Cardiac muscle cell (in vitro differentiated cells and primary cell): ENCODE data around the gene LYPD6B. TPM values are rescaled to one million over a fixed set of nuclear protein-coding genes. Genes with fewer than 3 reads are reported as not detected.

Experiments used
- DNase-seq, 2 donors: peaks; one replicate each; pipeline versions ENCODE4 v3.0.0 to v3.0.0-alpha.2; 2010 to 2017; ENCODE audit warnings: low read depth in 1 of 2, low spot score in 1 of 2
- H3K27ac ChIP-seq: fragments of 200-600 bp; sonication (generic); 2 replicates; pipeline ENCODE4 v1.5.1; 2016
- H3K27me3 ChIP-seq: fragments of 200-600 bp; sonication (generic); 2 replicates; pipeline ENCODE4 v1.6.0; 2016; ENCODE audit warnings: control low read depth
- H3K36me3 ChIP-seq: fragments of 200-600 bp; sonication (generic); 2 replicates; pipeline ENCODE4 v1.5.1; 2016; ENCODE audit warnings: control low read depth
- H3K4me1 ChIP-seq: fragments of 200-600 bp; sonication (generic); 2 replicates; pipeline ENCODE4 v1.8.1; 2017; ENCODE audit warnings: low read depth, mild to moderate bottlenecking, mixed run types
- H3K4me3 ChIP-seq: fragments of 200-600 bp; sonication (generic); 2 replicates; pipeline ENCODE4 v1.5.1; 2016; ENCODE audit warnings: mild to moderate bottlenecking
- H3K9me3 ChIP-seq: fragments of 200-600 bp; sonication (generic); 2 replicates; pipeline ENCODE4 v1.5.1; 2017; ENCODE audit warnings: low read depth, mild to moderate bottlenecking, control low read depth
- polyA plus RNA-seq: library from polyadenylated mRNA; unstranded; fragments of >200 nt; fragmentation: Nextera tagmentation; extraction: Ambion mirVana; gene quantifications from 2 replicates; pipeline ENCODE4 v1.2.1, GENCODE V29; 2016
- total RNA-seq: library from RNA; depleted of rRNA; stranded (reverse); fragments of >200 nt; gene quantifications from 2 replicates; pipeline ENCODE4 v1.2.3, GENCODE V29; 2016
- TF ChIP-seq, protein P1 (sequence below): IDR thresholded peaks from 2 replicates; pipeline ENCODE4 v1.5.1; 2012; ENCODE audit warnings: low read depth, mild to moderate bottlenecking, low read length

LYPD6B gene
- total and polyA plus RNA-seq, 2 experiments from 2014 or later: 1.6 to 5.7 TPM

DNA sequence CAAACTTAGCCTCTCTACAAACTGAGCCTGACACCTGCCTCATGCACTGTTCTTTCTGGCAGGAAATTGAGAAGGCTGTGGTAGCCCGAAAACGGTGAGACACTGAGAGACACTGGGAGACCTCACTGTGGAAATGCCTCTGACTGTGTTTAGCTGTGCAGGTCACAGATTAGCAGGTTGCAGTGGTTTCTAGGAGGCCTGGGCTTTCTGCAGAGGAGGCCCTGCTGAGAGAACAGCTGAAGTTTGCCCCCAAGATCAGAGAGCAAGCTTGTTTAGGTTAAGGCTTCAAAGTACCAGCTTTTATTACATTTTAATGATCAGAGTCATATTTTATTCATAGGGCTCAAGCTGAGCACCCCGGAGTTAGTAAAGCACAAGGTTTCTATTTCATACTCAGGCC is 223.2 kb downstream of the LYPD6B start:
- peak in 1 of 2 donors; percentile 8 for DNase-seq
- H3K4me3 ChIP-seq: no peak overlapping the region
- no peaks in the 10 kb centered on the region for H3K36me3 ChIP-seq
- H3K27ac ChIP-seq: no peak overlapping the region
- H3K9me3 ChIP-seq: no peaks in the 10 kb centered on the region
- peaks cover 3% of the 10 kb centered on the region for H3K4me1 ChIP-seq
- H3K27me3 ChIP-seq: no peaks in the 10 kb centered on the region
- TF ChIP-seq, protein P1, sequence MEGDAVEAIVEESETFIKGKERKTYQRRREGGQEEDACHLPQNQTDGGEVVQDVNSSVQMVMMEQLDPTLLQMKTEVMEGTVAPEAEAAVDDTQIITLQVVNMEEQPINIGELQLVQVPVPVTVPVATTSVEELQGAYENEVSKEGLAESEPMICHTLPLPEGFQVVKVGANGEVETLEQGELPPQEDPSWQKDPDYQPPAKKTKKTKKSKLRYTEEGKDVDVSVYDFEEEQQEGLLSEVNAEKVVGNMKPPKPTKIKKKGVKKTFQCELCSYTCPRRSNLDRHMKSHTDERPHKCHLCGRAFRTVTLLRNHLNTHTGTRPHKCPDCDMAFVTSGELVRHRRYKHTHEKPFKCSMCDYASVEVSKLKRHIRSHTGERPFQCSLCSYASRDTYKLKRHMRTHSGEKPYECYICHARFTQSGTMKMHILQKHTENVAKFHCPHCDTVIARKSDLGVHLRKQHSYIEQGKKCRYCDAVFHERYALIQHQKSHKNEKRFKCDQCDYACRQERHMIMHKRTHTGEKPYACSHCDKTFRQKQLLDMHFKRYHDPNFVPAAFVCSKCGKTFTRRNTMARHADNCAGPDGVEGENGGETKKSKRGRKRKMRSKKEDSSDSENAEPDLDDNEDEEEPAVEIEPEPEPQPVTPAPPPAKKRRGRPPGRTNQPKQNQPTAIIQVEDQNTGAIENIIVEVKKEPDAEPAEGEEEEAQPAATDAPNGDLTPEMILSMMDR: no peak

Other genes starting within 250 kb of the LYPD6B start
- gene KIF5C, start 163.5 kb upstream of the LYPD6B start, total RNA-seq: 3.0 TPM in 2 replicates
- gene KIF5C, start 163.5 kb upstream of the LYPD6B start, polyA plus RNA-seq: 0.82 and 3.2 TPM in 2 replicates